Left hindlimb (tissue), 1 donor: ENCODE results near the gene C4orf33.
"Not testable (repeated sequence)": the region's sequence is repeated elsewhere in the genome, so short reads cannot be mapped to it uniquely, and the experiment has no call there.

ENCODE experiments used
- DNase-seq: peaks from one replicate; pipeline ENCODE4 v3.0.0-alpha.2; 2018

Gene C4orf33

GRCh38 chr4:129095811-129096454 is at the start of gene C4orf33:
Gene C4orf33 (plus strand): TSS chr4:129096152. CDS start chr4:129102611, 6,459 bp downstream.
- peak; percentile 74 for DNase-seq

GRCh38 chr4:129059028-129059427 is 36.9 kb upstream of the C4orf33 start:
- DNase-seq, result no peak

GRCh38 chr4:129062580-129062979 is 33.4 kb upstream of the C4orf33 start:
- no peak for DNase-seq

DNA sequence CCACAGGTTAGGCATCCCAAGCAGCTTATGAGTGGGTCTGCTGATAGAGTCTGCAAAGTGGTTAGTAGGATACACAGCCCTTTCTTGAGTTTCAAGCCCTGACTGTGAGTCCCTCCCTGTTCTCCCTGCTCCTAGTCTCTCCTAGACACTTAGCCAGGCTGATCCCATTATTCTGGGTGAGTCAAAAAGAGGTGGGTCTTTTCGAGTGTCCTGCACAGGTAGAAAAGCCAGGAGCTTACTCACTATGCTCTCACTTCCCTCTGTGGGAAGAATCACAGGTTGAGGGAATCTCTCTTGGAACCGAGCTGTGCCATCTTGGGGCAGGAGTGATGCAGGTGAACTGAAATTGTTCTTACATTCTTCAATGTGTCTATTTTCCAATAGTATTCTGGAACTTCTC is 32.3 kb upstream of the C4orf33 start:
- no peak for DNase-seq

DNA sequence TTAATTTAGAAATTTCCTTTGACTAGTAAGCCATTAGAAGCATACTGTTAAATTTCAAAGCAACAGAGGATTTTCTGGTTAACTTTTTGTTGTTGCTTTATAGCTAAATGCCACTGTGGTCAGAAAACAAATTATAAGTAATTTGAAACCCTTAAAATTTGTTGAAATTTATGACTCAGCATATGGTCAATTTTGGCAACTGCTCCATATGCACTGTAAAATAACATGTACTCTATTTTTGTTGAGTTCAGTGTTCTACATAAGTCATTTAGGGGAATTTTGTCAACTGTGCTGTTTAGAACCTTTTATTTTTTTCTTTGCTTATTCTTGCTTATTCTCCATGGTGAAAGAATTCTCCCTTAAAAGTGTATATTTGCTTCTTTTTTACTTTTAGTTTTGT is 31.2 kb upstream of the C4orf33 start:
- no peak for DNase-seq

- not testable (repeated sequence) for DNase-seq
These were observed 26.4 kb upstream of the C4orf33 start for GRCh38 chr4:129069537-129069936.

DNA sequence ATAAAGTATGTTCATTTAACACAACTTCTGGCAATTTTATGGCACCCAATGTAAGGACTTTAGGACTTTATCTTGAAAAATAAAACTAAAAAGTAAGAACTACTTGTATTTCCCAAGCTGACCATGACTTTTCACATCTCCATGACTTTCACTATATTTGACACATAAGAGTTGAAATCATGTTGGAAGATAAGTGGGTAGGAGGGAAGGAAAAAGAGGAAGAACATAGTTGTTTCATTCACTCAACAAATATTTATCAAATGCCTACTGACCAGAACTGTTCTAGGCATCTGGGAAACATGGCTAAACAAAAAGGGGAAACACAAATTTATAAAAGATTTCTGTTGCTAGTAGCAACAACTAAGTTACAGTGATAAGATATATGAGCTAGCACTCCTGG is 18.6 kb upstream of the C4orf33 start:
- no peak for DNase-seq

DNA sequence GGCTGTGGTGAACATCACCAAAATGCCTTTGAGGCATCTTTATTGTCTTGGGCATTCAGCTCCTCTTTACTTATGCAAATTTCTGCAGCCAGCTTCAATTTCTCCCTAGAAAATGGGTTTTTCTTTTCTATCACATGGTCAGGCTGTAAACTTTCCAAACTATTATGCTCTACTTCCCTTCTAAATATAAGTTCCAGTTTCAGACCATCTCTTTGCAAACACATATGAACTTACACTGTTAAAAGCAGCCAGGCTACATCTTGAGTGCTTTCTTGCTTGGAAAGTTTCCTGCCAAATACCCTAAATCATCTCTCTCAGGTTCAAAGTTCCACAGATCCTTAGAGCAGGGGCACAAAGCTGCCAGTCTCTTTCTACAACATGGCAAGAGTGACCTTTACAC is 15.8 kb upstream of the C4orf33 start:
- no peak for DNase-seq

- DNase-seq, result no peak
These were observed 13.7 kb upstream of the C4orf33 start for GRCh38 chr4:129082302-129082701.

DNA sequence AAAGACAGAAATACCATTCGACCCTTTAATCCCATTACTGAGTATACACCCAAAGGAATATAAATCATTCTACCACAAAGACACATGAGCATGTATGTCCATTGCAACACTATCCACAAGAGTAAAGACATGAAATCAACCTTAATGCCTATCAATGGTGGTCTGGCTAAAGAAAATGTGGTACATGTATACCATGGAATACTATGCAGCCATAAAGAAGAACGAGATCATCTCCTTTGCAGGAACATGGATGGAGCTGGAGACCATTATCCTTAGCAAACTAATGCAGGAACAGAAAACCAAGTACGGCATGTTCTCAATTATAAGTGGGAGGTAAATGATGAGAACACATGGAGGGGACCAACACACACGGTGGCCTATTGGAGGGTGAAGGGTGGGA is 10.5 kb upstream of the C4orf33 start:
- no peak for DNase-seq

GRCh38 chr4:129087516-129087915 is 8.4 kb upstream of the C4orf33 start:
- DNase-seq, result no peak

DNA sequence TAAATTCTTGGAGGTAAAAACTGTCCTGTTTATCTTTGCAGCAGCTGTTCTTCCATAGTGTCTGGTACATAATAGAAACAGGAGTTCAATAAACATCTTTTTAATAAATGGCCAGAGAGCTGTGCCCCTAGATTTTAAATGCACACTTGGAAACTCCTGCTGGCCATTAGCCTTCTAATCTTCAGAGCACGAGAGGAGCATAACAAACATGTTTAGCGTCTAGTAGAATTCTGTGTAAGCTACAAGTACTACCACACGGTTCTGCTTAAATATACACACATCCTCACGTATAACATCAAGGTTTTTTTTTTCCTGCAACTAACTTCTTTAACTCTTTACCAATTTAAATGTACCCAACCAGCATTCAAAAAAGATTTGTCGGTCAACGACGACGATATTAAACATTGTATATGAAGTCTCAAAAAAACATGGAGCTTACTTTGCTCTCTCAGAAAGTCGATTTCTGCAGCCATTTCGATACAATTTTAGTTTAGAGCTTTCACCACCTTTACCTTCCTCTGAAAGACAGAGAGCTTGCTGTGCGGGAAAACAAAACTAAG is 3.2 kb upstream of the C4orf33 start:
- no peak for DNase-seq

DNA sequence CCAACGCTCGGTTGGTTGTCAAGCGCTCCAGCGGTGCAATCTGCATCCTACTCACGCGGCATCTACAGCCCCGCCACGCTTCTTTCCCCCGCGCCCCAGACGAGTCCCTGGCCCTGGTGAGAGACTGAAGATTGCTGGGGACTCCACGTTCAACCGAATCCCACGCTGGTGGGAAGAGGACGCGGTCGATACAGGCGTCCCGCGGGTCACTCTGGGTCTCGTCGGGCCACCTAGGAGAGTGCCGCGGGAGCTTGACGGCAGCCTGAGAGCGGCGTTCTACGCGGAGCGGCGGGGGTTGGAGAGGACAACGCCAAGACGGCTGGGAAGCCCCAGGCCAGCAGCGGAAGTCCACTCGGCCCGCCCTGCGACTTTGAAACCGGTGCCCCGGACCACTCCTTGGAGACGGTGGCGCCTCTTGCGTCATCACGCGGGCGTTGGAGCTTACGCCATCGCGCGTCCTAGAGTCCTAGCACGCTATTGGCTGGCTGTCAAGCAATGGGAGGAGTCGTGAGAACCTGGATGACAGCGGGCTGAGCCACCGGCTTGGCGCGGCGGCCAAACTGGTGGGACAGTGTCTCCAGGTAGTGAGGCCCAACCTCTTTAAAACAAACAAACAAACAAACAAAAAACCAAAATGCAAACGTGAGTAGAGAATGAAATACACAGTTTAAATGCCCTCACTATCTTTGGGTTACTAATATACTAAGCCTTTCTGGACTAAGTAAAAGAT is 2.6 kb upstream of the C4orf33 start, which contains the start of gene SCLT1:
Gene SCLT1, minus strand, starts transcription at position 349 of the 730 bp plus-strand sequence. CDS start 436 bp downstream, outside the sequence.
- DNase-seq, result peak; percentile 97

- DNase-seq, result no peak
These were observed 1.6 kb upstream of the C4orf33 start for GRCh38 chr4:129094347-129094746.

GRCh38 chr4:129098531-129099001 is 2.6 kb downstream of the C4orf33 start:
- DNase-seq, result no peak

GRCh38 chr4:129109965-129110824 is 14.2 kb downstream of the C4orf33 start:
- no peak for DNase-seq

DNA sequence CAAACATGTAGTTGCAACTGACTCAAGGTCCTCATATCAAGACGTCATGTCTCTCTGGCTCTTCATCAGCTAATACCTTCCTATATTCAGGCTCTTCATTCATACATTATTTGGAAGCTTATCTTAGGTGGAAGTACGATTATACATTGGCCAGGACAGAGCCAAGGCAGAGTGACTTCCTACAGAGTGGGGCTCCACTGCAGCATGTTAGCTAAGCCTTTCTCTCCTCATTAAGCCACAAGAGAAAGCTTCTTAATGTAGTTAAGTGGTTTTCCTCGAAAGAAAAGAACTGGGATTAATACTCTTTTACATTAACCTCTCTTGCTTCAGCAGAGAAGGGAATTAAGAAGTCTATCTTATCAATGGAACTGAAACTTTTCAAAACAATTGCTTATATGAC is 15.0 kb downstream of the C4orf33 start:
- no peak for DNase-seq

DNA sequence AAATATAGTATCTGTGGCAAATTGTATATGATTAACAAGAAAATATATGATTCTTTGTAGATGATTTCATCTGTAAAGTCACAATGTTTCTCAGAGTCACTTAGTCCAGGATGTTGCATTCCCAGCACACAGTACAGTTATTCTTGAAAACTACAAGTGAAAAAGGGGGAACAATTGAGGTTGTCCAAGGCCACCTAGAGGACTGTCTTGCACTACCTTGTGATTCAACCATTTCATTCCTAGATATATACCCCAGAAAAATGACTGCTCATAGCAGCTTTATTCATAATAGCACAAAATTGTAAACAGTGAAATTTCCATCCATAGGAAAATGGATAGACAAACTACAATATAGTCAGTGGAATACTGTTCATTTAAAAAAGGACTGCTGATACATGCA is 16.0 kb downstream of the C4orf33 start:
- DNase-seq, result no peak

DNA sequence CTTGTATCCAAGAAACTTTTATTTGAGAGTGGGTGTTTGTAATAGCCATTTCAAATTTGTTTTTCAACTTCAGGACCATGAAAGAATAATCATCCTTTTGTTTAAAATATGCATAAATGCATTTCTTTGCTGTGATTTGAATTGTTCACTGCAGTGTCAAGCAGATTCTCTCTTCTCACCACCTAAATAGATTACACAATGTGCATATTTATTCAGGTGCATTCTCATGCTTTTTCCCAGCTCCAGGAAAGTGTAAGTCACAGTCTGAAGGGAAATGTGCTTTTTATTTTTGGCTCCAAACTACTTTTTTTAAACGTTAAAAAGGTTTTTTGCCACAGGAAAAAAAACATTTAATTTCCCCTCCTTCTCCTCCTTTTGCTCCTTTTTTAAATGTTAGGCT is 17.5 kb downstream of the C4orf33 start:
- DNase-seq, result no peak

DNA sequence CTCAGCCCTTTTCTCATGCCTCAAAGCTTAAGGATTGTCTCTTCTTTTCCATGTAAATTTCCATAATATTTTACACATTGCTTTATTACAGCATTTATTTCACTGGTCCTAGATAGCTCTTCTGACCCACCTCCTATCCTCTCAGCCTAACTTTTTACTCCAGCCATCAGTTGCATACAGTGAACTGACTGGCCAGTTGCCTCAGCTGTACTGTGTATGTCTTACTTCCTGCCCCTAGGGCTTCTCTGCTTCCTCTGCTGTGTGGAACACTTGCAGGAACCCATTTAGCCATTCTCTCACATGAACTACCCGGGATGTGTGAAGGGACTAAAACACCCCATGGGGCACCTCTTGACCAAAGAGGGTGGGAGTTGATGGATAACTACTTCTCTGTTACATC is 18.0 kb downstream of the C4orf33 start:
- no peak for DNase-seq

DNA sequence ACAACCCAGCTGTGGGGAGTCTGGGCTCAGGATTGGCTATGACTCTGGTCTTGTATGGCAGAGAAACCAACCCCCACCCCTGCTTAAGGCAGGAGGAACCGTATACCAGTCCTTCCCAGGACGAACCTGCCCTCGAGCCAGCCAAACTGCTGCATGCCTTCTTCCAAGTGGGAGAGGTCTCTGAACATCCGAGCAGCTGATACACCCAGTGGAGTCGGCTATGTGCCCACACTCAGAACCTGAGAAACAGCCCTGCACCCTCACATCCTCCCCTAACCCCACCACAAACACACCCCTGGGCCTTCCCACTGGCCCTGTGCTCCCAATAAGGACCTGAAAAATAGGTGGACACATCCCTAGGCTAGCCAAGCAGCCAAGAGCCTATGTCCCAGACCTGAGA is 21.8 kb downstream of the C4orf33 start:
- DNase-seq, result no peak

DNA sequence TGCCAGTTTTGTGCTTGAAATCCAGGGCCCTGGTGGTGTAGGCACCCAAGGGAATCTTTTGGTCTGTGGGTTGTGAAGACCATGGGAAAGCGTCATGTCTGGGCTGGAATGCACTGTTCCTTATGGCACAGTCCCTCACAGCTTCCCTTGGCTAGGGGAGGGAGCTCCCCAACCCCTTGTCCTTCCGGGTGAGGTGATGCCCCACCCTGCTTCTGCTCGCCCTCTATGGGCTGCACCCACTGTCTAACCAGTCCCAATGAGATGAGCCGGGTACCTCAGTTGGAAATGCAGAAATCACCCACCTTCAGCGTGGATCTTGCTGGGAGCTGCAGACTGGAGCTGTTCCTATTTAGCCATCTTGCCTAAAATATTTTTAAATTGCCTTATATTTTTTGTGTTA is 30.7 kb downstream of the C4orf33 start:
- not testable (repeated sequence) for DNase-seq

DNA sequence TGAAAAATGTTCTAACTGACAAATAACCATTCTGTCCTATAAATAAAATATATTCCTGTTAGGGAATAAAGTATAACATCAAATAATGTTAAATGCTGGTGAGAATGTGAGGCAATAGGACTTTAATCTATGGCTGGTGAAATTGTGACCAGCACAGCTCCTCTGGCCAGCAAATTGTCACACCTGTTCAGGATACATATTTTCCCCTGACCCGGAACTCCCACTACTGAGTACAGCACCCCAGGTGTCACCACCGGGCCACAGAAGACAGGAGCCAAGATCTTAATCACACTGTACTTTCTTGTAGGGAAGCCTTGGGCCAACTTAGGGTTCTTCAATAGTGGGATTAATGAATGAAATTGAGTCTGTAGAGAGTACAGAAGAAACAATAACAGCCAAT is 33.2 kb downstream of the C4orf33 start:
- DNase-seq, result no peak
